SK-N-MC (cell line): ENCODE results near the gene TEX19.

Source experiments
- EZH2 ChIP-seq: fragments of 200-600 bp; sonication (generic); IDR thresholded peaks from one replicate; pipeline ENCODE4 v1.6.1; 2017; ENCODE audit warnings: antibody characterized with exemption
- FOXP2 ChIP-seq: optimal IDR thresholded peaks from 2 replicates; pipeline ENCODE3; 2011; ENCODE audit warnings: mild to moderate bottlenecking, moderate library complexity; ENCODE audit not compliant: insufficient read depth; ENCODE audit errors: extremely low read length, control extremely low read depth
- POLR2AphosphoS5 ChIP-seq: IDR thresholded peaks from 2 replicates; pipeline ENCODE4 v1.6.1; 2012; ENCODE audit warnings: mild to moderate bottlenecking, low read depth, low read length, borderline replicate concordance

- TF ChIP-seq EZH2 (no peak), FOXP2 (no peak), POLR2AphosphoS5 (no peak; the same call in 1 of the 2 replicates)
Measured at GRCh38 chr17:82387705-82388106, 28.7 kb downstream of the TEX19 start.
